ENCODE results near the gene LBHD2.

LBHD2 gene

DNA sequence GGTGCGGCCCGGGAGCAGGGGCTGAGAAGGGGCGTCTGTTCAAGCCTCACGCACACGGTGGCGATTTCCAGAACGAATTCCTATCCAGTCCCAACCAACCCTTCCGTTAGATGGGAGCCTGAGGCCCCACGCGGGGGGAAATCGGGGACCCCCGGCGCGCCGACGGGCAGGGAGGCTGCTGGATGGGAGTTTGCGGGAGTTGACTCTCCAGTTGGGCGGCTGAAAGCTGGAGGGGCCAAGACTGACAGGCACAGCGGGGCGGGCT, 20.3 kb downstream of the LBHD2 start:
- Histone ChIP-seq H3K4me3 (replicated peaks; ENCODE audit: insufficient read depth, low read length) (no peak overlapping the region), H3K27me3 (ENCODE audit: insufficient read depth, poor library complexity, severe bottlenecking) (peaks cover 23% of the 10 kb centered on the region), H3K27ac (replicated peaks) (no peak overlapping the region)
- TF ChIP-seq, protein P1, sequence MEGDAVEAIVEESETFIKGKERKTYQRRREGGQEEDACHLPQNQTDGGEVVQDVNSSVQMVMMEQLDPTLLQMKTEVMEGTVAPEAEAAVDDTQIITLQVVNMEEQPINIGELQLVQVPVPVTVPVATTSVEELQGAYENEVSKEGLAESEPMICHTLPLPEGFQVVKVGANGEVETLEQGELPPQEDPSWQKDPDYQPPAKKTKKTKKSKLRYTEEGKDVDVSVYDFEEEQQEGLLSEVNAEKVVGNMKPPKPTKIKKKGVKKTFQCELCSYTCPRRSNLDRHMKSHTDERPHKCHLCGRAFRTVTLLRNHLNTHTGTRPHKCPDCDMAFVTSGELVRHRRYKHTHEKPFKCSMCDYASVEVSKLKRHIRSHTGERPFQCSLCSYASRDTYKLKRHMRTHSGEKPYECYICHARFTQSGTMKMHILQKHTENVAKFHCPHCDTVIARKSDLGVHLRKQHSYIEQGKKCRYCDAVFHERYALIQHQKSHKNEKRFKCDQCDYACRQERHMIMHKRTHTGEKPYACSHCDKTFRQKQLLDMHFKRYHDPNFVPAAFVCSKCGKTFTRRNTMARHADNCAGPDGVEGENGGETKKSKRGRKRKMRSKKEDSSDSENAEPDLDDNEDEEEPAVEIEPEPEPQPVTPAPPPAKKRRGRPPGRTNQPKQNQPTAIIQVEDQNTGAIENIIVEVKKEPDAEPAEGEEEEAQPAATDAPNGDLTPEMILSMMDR (IDR thresholded peaks at IDR 0.05; ENCODE audit: insufficient read depth, low read length): no peak
- TF ChIP-seq, protein P2, sequence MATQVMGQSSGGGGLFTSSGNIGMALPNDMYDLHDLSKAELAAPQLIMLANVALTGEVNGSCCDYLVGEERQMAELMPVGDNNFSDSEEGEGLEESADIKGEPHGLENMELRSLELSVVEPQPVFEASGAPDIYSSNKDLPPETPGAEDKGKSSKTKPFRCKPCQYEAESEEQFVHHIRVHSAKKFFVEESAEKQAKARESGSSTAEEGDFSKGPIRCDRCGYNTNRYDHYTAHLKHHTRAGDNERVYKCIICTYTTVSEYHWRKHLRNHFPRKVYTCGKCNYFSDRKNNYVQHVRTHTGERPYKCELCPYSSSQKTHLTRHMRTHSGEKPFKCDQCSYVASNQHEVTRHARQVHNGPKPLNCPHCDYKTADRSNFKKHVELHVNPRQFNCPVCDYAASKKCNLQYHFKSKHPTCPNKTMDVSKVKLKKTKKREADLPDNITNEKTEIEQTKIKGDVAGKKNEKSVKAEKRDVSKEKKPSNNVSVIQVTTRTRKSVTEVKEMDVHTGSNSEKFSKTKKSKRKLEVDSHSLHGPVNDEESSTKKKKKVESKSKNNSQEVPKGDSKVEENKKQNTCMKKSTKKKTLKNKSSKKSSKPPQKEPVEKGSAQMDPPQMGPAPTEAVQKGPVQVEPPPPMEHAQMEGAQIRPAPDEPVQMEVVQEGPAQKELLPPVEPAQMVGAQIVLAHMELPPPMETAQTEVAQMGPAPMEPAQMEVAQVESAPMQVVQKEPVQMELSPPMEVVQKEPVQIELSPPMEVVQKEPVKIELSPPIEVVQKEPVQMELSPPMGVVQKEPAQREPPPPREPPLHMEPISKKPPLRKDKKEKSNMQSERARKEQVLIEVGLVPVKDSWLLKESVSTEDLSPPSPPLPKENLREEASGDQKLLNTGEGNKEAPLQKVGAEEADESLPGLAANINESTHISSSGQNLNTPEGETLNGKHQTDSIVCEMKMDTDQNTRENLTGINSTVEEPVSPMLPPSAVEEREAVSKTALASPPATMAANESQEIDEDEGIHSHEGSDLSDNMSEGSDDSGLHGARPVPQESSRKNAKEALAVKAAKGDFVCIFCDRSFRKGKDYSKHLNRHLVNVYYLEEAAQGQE (IDR thresholded peaks at IDR 0.05; ENCODE audit: insufficient replicate concordance, low read depth): no peak
- no peak for TF ChIP-seq SPI1 (IDR thresholded peaks at IDR 0.05; ENCODE audit: borderline replicate concordance, low read depth)
- TF ChIP-seq GABPA (IDR thresholded peaks at IDR 0.05; ENCODE audit: low read depth): no peak
- TF ChIP-seq POLR2AphosphoS5 (IDR thresholded peaks at IDR 0.05; ENCODE audit: low read depth): no peak
- no peak for DNase-seq (ENCODE audit: low read depth in 1 of 2, low spot score in 1 of 2)

DNA sequence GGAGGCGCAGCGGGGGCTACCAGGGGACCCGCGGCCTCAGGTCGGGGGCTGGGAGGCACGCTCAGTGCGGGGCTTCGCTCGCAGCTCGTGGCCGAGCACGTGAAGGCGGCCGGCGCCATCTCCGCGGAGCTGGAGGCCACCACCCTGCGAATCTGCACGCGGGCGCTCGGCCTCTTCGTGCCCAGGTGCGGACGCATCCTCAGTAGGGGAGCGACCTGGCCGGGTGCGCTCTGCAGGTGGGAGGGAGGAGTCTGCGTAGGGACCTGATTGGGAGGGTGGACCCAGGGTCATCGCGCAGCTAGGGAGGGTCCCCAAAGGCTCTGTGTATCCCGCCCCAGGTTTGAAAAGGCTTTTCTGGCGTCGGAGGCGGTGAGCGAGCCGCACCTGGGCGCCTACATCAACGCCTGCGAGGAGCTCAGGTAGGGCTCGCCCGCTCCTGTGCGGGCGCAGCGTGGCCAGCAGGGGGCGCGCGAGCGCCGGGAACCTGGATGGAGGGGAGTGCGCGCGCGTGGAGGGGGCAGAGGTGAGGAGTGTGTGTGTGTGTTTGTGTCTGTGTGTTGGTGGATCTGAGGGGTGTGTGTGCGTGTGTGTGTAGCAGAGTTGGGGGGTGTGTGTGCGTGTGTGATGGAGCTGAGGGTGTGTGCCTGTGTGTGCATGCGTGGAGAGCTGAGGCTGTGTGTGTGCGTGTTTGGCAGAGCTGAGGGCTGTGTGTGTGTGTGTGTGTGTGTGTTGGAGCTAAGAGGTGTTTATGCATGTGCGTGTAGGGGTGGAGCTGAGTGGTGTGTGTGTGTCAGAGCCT, 20.8 kb downstream of the LBHD2 start:
- peaks cover 23% of the 10 kb centered on the region for H3K27me3 ChIP-seq (ENCODE audit: insufficient read depth, poor library complexity, severe bottlenecking)
- H3K4me3 ChIP-seq (replicated peaks; ENCODE audit: insufficient read depth, low read length): no peak overlapping the region
- no peak overlapping the region for H3K27ac ChIP-seq (replicated peaks)
- DNase-seq (ENCODE audit: low read depth in 1 of 2, low spot score in 1 of 2): peak; percentile 47 to 59
- TF ChIP-seq, protein P1 (IDR thresholded peaks at IDR 0.05; ENCODE audit: insufficient read depth, low read length): peak; percentile 90
- TF ChIP-seq POLR2AphosphoS5 (IDR thresholded peaks at IDR 0.05; ENCODE audit: low read depth) (no peak), SPI1 (IDR thresholded peaks at IDR 0.05; ENCODE audit: borderline replicate concordance, low read depth) (no peak)
- TF ChIP-seq, protein P2 (IDR thresholded peaks at IDR 0.05; ENCODE audit: insufficient replicate concordance, low read depth): no peak

DNA sequence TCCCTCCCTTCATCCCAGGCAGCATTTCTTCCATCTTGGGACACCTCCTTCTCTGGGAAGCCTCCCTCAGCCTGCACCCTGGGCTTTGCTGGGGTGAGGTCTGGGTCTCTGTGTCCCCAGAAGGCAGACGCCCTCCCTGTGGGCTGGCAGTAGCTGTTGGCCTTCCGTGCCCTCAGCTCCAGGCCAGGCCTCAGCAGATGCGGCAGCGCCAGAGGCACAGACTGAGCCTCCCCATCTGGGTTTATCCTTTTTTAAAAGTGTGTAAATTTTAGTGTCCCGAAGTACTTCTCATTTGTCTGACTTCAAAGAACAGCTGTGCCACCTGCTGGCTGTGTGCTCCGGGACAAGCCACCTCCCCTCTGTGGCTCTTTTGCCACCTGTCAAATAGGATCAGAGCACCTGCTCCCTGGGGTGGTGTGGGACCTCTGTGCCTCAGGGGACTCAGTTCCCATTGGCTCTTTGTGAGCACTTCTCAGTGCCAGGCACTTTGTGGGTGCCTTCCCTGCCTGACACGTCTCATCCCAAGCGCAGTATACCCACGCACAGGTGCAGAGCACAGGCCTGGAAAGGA, 21.7 kb downstream of the LBHD2 start:
- peak in 1 of 2 experiments; percentile 54 for DNase-seq (ENCODE audit: low read depth in 1 of 2, low spot score in 1 of 2)
- TF ChIP-seq POLR2AphosphoS5 (IDR thresholded peaks at IDR 0.05; ENCODE audit: low read depth) (no peak), GABPA (IDR thresholded peaks at IDR 0.05; ENCODE audit: low read depth) (no peak), SPI1 (IDR thresholded peaks at IDR 0.05; ENCODE audit: borderline replicate concordance, low read depth) (no peak)
- TF ChIP-seq, protein P2 (IDR thresholded peaks at IDR 0.05; ENCODE audit: insufficient replicate concordance, low read depth): no peak
- Histone ChIP-seq H3K27me3 (ENCODE audit: insufficient read depth, poor library complexity, severe bottlenecking) (peaks cover 23% of the 10 kb centered on the region), H3K27ac (replicated peaks) (no peak overlapping the region), H3K4me3 (replicated peaks; ENCODE audit: insufficient read depth, low read length) (no peak overlapping the region)

All from HL-60 (cell line).